Keratinocyte (primary cell): Measurements from ENCODE around the gene LDLRAD2.

Source experiments
- CTCF ChIP-seq, 3 experiments: IDR thresholded peaks in 1 of 3; conservative IDR thresholded peaks in 1 of 3; optimal IDR thresholded peaks in 1 of 3; 2 replicates in 2 of 3; 3 replicates in 1 of 3; pipeline versions ENCODE3 to v1.5.1; 2011; ENCODE audit warnings: low read length in 3 of 3, mild to moderate bottlenecking in 3 of 3, moderate library complexity in 2 of 3, control low read depth in 1 of 3, inconsistent platforms in 1 of 3; ENCODE audit not compliant: insufficient read depth in 2 of 3; ENCODE audit errors: extremely low read depth in 1 of 3
- EZH2 ChIP-seq: IDR thresholded peaks from one replicate; pipeline ENCODE4 v1.6.1; 2012; ENCODE audit warnings: inconsistent platforms, mild to moderate bottlenecking, low read length, moderate library complexity

- no peak for TF ChIP-seq CTCF (optimal IDR thresholded peaks at IDR 0.05 in 1 of 3, IDR thresholded peaks at IDR 0.05 in 1 of 3, conservative IDR thresholded peaks at IDR 0.05 in 1 of 3; ENCODE audit: extremely low read depth in 1 of 3, insufficient read depth in 2 of 3, low read length in 3 of 3)
- TF ChIP-seq EZH2, result no peak
Observed at GRCh38 chr1:21774835-21775549, 37.1 kb upstream of the LDLRAD2 start.
